DOHH2 (cell line): Measurements from ENCODE around the gene ILK.

ENCODE experiments used
- H3F3A ChIP-seq: fragments of 200-600 bp; sonication (generic), shearing (Covaris generic); 2 replicates; pipeline ENCODE4 v1.6.0; 2016; ENCODE audit warnings: antibody characterized with exemption, mild to moderate bottlenecking; ENCODE audit not compliant: control insufficient read depth, insufficient read depth
- H3K27ac ChIP-seq: fragments of 200-600 bp; sonication (generic); 2 replicates; pipeline ENCODE4 v1.5.1; 2014; ENCODE audit warnings: low read depth, mild to moderate bottlenecking, low read length, moderate library complexity
- H3K27me3 ChIP-seq: fragments of 200-600 bp; sonication (generic); 2 replicates; pipeline ENCODE4 v1.6.1; 2014; ENCODE audit warnings: mild to moderate bottlenecking, low read length, mixed read lengths; ENCODE audit not compliant: control insufficient read depth
- H3K36me3 ChIP-seq: fragments of 200-600 bp; sonication (generic); 2 replicates; pipeline ENCODE4 v1.6.1; 2014; ENCODE audit warnings: mild to moderate bottlenecking, low read length, moderate library complexity, mixed read lengths; ENCODE audit not compliant: control insufficient read depth
- H3K4me1 ChIP-seq: fragments of 200-600 bp; sonication (generic); 2 replicates; pipeline ENCODE4 v1.6.1; 2014; ENCODE audit warnings: mild to moderate bottlenecking, low read length, mixed read lengths; ENCODE audit not compliant: control insufficient read depth
- H3K4me2 ChIP-seq: fragments of 200-600 bp; sonication (generic); 2 replicates; pipeline ENCODE4 v1.6.0; 2014; ENCODE audit warnings: mild to moderate bottlenecking, low read length, moderate library complexity
- H3K4me3 ChIP-seq: fragments of 200-600 bp; sonication (generic); 2 replicates; pipeline ENCODE4 v1.5.1; 2014; ENCODE audit warnings: mild to moderate bottlenecking, low read length, mixed read lengths
- H3K79me2 ChIP-seq: fragments of 200-600 bp; sonication (generic); 2 replicates; pipeline ENCODE4 v1.6.1; 2014; ENCODE audit warnings: mild to moderate bottlenecking, low read length, mixed read lengths; ENCODE audit not compliant: control insufficient read depth
- H3K9me2 ChIP-seq: fragments of 200-600 bp; sonication (generic); replicated peaks from 2 replicates; pipeline ENCODE4 v1.6.1; 2014; ENCODE audit warnings: mild to moderate bottlenecking, low read length, mixed read lengths; ENCODE audit not compliant: control insufficient read depth
- H3K9me3 ChIP-seq: fragments of 200-600 bp; sonication (generic); 2 replicates; pipeline ENCODE4 v1.6.1; 2014; ENCODE audit warnings: antibody characterized with exemption, low read length, mixed read lengths; ENCODE audit not compliant: control insufficient read depth, insufficient read depth
- H4K20me1 ChIP-seq: fragments of 200-600 bp; sonication (generic); 2 replicates; pipeline ENCODE4 v1.6.0; 2014; ENCODE audit warnings: low read depth, mild to moderate bottlenecking, antibody characterized with exemption, low read length, moderate library complexity; ENCODE audit not compliant: control insufficient read depth, insufficient read depth
- CTCF ChIP-seq: fragments of 200-600 bp; sonication (generic); IDR thresholded peaks from one replicate; pipeline ENCODE4 v1.5.1; 2014; ENCODE audit warnings: antibody characterized with exemption, mild to moderate bottlenecking, low read depth, low read length; ENCODE audit not compliant: poor library complexity, severe bottlenecking
- EZH2phosphoT487 ChIP-seq: fragments of 200-600 bp; sonication (generic); IDR thresholded peaks from 2 replicates; pipeline ENCODE4 v1.6.1; 2017; ENCODE audit warnings: borderline replicate concordance, mild to moderate bottlenecking, antibody characterized with exemption, low read length, moderate library complexity, mixed read lengths

ILK gene

GRCh38 chr11:6583584-6583983 lies 20.0 kb upstream of the ILK start:
- H3K9me3 ChIP-seq: peaks cover 14% of the 10 kb centered on the region
- no peak overlapping the region for H3K4me2 ChIP-seq
- no peak overlapping the region for H3K27ac ChIP-seq
- H3K4me1 ChIP-seq: no peaks in the 10 kb centered on the region
- no peak overlapping the region for H3K4me3 ChIP-seq
- no peaks in the 10 kb centered on the region for H3F3A ChIP-seq
- no peaks in the 10 kb centered on the region for H4K20me1 ChIP-seq
- peaks cover 27% of the 10 kb centered on the region for H3K79me2 ChIP-seq
- no peak for TF ChIP-seq EZH2phosphoT487
- TF ChIP-seq CTCF: no peak
- no peaks in the 10 kb centered on the region for H3K9me2 ChIP-seq
- H3K36me3 ChIP-seq: peaks cover 13% of the 10 kb centered on the region
- H3K27me3 ChIP-seq: no peaks in the 10 kb centered on the region

DNA sequence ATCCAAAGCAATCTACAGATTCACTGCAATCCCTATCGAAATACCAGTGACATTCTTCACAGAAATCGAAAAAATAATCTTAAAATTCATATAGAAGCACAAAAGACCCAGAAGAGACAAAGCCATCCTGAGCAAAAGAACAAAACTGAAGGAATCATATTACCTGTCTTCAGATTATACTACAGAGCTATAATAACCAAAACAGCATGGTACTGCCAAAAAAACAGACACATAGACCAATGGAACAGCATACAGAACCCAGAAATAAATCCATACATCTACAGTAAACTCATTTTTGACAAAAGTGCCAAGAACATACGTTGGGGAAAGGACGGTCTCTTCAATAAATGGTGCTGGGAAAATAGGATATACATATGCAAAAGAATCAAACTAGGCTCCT lies 19.0 kb upstream of the ILK start:
- Histone ChIP-seq H3K9me3 (peaks cover 14% of the 10 kb centered on the region), H3K4me3 (no peak overlapping the region), H3K4me1 (no peaks in the 10 kb centered on the region), H3F3A (0 out of 2 replicates have a peak, but pooled peaks cover 4% of the 10 kb centered on the region), H3K36me3 (peaks cover 13% of the 10 kb centered on the region), H3K4me2 (no peak overlapping the region), H4K20me1 (no peaks in the 10 kb centered on the region), H3K9me2 (no peaks in the 10 kb centered on the region), H3K27me3 (no peaks in the 10 kb centered on the region), H3K79me2 (peaks cover 27% of the 10 kb centered on the region), H3K27ac (no peak overlapping the region)
- no peak for TF ChIP-seq CTCF

DNA sequence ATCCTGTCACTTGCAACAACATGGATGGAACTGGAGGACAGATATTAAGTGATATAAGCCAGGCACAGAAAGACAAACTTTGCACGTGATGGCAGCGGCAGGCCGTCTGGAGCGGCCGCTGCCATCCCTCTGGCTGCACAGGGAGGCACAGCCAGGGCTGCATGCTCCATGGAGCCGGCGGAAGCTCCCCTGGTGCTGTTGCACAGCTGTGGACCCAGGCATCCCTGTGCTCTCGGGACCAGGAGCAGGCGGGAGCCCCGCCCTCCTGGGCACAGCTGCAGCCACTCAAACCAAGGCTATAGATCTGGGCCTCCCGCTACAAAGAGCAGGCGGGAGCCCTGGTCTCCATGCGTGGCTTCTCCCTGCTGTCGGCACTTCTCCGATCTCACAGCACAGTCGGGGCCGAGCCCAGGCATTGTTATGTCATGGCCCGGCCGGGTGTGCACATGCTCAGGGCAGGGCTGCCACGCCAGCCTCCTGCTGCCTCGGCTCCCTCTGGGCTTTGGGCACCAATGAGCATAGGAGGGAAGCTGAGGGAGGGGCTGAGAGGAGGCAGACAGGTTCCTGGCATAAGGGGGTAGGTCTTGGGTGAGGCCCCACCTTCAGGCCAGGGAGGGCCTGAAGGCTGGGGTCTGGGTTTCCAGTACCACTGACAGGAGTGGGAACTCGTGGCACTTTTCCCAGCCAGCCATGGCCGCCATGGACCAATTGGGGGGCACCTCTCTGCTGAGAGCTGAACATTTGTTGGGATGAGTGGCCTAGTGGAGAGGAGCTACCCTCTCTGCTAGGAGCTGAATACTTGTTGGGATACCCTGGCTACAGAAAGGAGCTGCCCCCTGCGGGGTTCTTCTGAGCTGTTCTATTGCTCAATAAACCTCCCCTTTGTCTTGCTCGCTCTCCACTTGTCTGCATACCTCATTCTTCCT lies 16.9 kb upstream of the ILK start:
- TF ChIP-seq EZH2phosphoT487: no peak
- TF ChIP-seq CTCF: no peak
- Histone ChIP-seq H3K27me3 (no peaks in the 10 kb centered on the region), H3K36me3 (peaks cover 14% of the 10 kb centered on the region), H3K9me2 (no peaks in the 10 kb centered on the region), H3K4me2 (no peak overlapping the region), H4K20me1 (no peaks in the 10 kb centered on the region), H3F3A (peaks cover 10% of the 10 kb centered on the region; the same call in 1 of the 2 replicates), H3K79me2 (peaks cover 23% of the 10 kb centered on the region), H3K27ac (no peak overlapping the region), H3K4me3 (no peak overlapping the region), H3K9me3 (peaks cover 14% of the 10 kb centered on the region), H3K4me1 (no peaks in the 10 kb centered on the region)
